Measurements from ENCODE around the gene TMEM174.

The TMEM174 gene

DNA sequence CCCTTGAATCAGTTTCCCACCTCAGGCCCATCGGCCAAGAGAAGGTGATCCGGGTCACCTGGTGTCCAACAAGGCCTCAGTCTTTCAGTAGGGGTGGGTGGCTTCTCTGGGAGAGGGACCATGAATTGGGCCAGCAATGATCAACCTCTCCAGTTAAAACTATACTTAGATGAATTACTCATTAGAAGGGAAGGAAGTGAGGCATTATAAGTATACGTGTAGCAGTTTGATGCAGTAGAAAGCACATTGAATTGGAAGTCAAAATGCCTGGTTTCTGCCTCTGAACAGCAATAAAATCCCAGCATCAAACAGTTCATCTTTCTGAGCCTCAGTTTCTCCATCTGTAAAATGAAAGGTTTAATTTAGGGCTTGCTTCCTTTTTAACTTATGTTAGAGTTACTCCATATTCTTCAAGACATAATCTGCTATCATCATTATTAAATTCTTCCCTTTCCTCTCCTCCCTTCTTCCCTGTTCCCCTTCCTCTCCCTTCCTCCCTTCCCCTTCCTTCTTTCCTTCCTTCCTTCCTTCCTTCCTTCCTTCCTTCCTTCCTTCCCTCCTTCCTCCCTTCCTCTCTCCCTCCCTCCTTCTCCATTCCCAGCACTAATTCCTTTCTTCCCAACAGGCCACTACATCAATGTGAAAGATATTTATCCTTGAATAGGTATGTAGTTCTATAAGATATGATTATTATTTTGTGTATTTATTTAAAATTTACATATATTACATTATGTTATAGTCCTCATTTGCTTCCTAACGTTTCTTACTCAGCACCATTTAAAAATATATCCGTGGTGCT, 18.6 kb upstream of the TMEM174 start:
- no peak for DNase-seq

GRCh38 chr5:73155271-73156222, 17.4 kb upstream of the TMEM174 start:
- DNase-seq: no peak

DNA sequence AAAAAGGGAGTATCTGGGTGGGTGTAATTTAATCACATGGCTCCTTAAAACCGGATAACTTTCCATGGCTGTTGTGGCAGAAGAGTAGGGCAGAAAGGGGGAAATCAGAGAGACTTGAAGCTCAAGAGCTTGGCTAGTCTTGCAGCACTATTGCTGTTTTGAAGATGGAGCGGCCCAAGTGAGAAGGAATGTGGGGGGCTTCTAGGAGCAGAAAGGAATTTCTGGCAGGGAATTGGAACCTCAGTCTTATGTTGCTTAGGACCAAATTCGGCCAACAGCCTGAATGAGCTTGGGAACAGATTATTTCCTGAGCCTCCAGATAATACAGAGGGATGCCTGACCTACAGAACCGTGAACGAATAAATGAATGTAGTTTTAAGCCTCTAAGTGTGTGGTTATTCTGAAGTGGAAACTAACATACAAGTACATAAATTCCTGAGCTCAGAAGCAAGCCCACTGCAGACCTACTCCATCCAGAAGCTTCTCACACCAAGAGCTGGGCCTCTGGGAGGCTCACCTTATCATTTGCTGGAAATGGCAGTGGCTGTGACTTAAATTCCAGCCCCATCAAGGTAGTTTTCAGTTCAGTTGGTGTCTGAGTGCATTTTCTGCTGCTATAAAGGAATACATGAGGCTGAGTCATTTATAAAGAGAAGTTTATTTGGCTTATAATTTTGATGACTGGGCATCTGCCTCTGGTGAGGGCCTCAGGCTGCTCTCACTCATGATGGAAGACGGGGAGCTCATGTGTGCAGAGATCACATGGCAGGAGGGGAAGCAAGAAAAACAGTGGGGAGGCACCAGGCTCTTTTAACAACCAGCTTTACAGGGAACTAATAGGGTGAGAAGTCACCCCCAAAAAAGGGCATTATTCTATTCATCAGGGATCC, 15.3 kb upstream of the TMEM174 start:
- no peak for DNase-seq

- no peak for DNase-seq
Observed at GRCh38 chr5:73158313-73158712, 14.7 kb upstream of the TMEM174 start.

DNA sequence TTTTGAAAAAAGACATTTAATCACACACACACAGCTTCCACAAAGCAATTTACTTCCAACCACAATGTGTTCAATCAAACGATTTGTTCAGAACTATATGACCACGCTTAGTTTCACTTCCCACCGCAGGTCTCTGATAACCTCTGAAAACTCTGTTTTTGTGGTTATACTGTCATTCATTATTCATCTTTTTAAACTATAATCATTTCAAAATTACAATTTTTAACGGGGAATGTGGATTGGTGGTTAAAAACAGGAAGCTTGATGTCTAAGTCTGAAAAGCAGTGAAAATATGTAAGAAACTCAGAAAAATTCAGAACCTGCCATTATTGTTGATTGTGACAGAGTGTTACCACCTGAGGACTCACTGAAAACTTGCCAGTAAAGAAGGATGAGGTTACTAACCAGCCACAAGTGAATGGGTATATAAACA, 12.7 kb upstream of the TMEM174 start:
- no peak for DNase-seq

DNA sequence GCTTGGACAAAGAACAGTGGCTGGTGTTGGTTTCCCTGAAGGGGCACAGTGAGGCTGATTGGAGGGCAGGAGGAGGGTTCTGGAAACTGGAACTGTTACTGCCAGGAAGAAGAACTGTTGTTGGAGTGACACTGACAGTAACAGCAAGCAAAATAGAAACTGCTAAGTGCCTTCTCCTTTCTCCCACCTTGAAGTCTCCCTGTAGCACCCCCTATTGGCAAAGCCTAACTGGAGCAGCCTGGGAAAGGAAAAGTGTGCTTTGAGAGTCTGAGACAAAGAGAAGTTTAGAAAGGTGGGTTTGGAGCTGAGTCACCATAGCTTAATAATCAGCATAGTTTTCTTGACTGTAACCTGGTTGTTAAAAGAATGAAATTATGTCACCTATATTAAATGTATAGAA, 2.5 kb upstream of the TMEM174 start:
- DNase-seq: peak; percentile 19

DNA sequence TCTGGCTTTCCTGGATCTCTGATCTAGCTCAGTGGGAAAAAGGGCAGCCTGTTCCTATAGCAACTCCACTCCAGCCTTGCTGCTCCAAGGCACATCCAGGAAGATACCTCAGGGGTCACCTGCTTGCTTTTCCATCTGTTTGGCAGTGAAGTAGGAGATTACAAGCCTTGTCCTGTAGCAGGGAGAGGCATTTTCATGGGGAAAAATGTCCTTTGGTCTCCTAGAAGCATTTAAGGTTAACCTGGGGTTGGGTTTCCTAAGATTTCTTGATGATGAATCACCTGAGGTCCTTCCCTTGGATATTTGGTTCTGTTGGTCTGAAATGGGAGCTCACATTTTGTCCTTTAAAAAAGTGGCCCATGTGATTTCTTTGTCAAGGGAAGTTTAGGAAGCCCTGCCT, 1.5 kb upstream of the TMEM174 start:
- DNase-seq: no peak

- DNase-seq: no peak
Observed at GRCh38 chr5:73174100-73174815, 1.3 kb downstream of the TMEM174 start.

- no peak for DNase-seq
Observed at GRCh38 chr5:73176250-73176649, 3.3 kb downstream of the TMEM174 start.

- DNase-seq: no peak
Observed at GRCh38 chr5:73178265-73178664, 5.3 kb downstream of the TMEM174 start.

GRCh38 chr5:73179730-73180129, 6.7 kb downstream of the TMEM174 start:
- no peak for DNase-seq

DNA sequence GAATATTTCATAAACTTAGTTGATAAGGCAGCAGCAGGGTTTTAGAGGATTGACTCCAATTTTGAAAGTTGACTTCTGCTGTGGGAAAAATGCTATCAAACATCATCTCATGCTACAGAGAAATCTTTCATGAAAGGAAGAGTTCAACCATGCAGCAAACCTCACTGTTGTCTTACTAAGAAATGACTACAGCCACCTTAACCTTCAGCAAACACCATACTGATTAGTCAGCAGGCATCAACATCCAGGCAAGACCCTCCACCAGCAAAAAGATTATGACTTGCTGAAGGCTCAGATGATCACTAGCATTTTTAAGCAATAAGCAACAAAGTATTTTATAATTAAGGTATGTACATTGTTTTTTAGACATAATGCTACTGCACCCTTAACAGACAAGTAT, 7.6 kb downstream of the TMEM174 start:
- DNase-seq: no peak

DNA sequence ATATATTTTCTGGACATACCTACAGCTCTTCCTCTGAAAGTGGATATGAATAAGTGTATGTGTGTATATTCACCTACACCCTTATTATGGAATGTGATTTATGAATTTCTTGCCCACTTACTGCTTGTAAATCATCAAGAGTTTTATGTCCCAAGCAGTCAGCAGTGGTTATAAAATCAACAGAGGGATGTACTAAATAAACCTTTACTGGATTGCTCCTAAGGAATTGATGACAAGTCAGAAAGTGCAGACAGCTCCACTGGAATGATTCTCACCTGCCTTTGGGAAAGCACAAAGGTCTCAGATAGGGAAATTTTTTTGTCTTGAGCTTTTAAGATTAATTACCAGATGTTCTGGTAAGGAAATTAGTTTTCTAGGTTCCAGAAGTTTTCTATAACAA, 9.3 kb downstream of the TMEM174 start:
- DNase-seq: no peak

GRCh38 chr5:73183000-73183399, 10.0 kb downstream of the TMEM174 start:
- no peak for DNase-seq

DNA sequence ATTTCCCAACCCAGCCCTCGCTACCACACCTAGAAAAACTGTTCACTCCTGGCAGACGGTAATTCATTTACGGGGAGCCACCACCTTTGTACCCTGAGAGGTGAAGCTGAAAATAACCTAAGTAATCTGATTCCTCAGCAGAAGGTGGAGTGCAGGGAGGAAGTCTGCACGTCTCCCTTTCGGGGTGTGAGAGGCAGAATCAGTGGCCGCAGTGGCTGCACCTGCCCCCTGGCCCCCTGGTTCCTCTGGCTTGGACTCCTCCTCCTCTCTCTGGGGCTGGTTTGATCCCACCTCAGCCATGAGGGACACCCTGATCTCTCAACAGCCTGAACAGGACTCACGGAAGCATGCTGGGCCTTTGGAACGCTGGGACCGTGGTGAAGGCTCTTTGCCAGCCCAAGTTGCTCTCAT, 10.5 kb downstream of the TMEM174 start:
- DNase-seq: no peak

DNA sequence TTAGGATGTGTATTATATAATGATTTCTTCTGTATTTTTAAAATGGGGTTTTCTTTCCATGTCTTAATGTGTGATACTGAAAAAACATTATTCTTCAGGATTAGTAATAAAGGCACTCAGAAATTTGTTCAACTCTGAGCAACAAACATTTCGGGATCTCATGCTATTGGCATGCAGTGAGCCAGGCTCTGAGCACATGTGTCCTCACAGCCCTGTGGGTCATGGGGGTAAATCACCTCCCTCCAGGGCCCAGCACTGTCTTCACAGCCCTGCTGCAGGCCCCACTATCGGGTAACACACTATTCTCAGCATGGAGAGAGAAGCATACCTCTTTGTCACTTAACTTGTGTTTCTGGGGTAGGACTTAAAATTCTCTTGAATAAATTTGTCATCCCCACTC, 14.0 kb downstream of the TMEM174 start:
- DNase-seq: no peak

- no peak for DNase-seq
Observed at GRCh38 chr5:73188764-73189531, 16.0 kb downstream of the TMEM174 start.

GRCh38 chr5:73189871-73190376, 16.9 kb downstream of the TMEM174 start:
- no peak for DNase-seq

DNA sequence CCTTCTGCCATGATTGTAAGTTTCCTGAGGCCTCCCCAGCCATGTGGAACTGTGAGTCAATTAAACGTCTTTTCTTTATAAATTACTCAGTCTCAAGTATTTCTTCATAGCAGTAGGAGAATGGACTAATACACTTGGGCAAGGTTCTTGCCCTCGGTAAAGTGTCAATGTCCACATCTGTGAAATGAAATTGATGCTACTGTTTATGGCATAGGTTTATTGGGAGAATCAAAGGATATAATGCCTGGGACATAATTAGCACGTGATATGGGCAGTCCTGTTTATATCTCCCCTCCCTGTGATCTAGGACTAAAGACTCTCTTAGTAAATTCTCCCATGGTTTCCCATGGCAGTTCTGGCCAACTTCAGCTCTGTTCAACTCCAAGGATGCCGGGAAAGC, 19.4 kb downstream of the TMEM174 start:
- DNase-seq: no peak

DNA sequence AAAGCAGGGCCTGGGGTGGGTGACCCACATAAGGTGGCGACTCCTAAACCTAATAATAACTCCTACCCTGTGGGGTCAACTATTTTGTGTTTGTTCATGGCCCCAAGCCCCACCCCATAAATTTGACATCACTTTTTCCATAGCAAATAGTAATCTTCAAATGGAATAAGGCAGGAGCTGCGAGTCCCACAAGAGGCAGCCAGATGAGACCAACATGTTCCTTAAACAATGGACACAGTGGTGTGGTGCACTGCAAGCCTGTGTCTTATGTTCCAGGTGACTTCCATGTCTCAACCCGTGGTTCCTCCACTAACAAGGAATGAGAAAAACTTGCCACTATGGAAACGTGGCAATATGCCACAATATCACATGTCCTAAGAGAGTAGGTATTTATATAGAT, 20.6 kb downstream of the TMEM174 start:
- DNase-seq: no peak

GRCh38 chr5:73196201-73196600, 23.2 kb downstream of the TMEM174 start:
- no peak for DNase-seq
